Lower leg skin (tissue), 3 donors: ENCODE data around the gene NT5DC3.

Source experiments
- CTCF ChIP-seq, 3 donors: fragments of 450-650 bp; IDR thresholded peaks; one replicate each; pipeline ENCODE4 v1.5.1; 2016; ENCODE audit warnings: antibody characterized with exemption in 3 of 3, mild to moderate bottlenecking in 3 of 3, moderate library complexity in 2 of 3
- POLR2A ChIP-seq, 2 donors: fragments of 450-650 bp; IDR thresholded peaks; one replicate each; pipeline ENCODE4 v1.6.1; 2016 to 2017; ENCODE audit warnings: antibody characterized with exemption in 2 of 2, mild to moderate bottlenecking in 1 of 2, moderate library complexity in 1 of 2

GRCh38 chr12:103742349-103742932 lies 98.6 kb downstream of the NT5DC3 start:
- TF ChIP-seq CTCF (IDR thresholded peaks at IDR 0.05) (no peak), POLR2A (IDR thresholded peaks at IDR 0.05) (no peak)
